ENCODE data around the gene ADA.

DNA sequence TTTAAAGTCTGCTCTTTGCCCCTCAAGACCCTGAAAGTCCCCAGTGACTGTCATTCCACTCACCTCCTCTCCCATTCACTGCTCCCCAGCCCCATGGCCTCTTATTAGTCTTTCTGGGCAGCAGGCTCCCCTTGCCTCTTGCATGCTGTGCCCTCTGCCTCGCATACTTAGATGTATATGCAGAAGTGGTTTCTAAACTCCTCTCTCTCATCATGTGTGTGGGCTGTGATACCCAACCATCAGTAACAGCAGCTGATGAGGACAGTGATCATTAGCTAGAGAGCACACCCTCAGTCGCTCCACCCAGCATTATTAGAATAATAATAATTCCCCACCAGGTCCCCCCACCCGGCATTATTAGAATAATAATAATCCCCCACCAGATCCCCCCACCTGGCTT is 54.6 kb downstream of the ADA start:
- TF ChIP-seq, protein P1, sequence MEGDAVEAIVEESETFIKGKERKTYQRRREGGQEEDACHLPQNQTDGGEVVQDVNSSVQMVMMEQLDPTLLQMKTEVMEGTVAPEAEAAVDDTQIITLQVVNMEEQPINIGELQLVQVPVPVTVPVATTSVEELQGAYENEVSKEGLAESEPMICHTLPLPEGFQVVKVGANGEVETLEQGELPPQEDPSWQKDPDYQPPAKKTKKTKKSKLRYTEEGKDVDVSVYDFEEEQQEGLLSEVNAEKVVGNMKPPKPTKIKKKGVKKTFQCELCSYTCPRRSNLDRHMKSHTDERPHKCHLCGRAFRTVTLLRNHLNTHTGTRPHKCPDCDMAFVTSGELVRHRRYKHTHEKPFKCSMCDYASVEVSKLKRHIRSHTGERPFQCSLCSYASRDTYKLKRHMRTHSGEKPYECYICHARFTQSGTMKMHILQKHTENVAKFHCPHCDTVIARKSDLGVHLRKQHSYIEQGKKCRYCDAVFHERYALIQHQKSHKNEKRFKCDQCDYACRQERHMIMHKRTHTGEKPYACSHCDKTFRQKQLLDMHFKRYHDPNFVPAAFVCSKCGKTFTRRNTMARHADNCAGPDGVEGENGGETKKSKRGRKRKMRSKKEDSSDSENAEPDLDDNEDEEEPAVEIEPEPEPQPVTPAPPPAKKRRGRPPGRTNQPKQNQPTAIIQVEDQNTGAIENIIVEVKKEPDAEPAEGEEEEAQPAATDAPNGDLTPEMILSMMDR (IDR thresholded peaks at IDR 0.05) = no peak
- TF ChIP-seq POLR2A (IDR thresholded peaks at IDR 0.05) (no peak), POLR2AphosphoS5 (IDR thresholded peaks at IDR 0.05) (no peak)
